ENCODE results near the gene DCAF8. TPM values are rescaled to one million over a fixed set of nuclear protein-coding genes. Genes with fewer than 3 reads are reported as not detected.

Gene DCAF8
- polyA plus RNA-seq, 4 donors = 198 to 238 (median 203) TPM

DNA sequence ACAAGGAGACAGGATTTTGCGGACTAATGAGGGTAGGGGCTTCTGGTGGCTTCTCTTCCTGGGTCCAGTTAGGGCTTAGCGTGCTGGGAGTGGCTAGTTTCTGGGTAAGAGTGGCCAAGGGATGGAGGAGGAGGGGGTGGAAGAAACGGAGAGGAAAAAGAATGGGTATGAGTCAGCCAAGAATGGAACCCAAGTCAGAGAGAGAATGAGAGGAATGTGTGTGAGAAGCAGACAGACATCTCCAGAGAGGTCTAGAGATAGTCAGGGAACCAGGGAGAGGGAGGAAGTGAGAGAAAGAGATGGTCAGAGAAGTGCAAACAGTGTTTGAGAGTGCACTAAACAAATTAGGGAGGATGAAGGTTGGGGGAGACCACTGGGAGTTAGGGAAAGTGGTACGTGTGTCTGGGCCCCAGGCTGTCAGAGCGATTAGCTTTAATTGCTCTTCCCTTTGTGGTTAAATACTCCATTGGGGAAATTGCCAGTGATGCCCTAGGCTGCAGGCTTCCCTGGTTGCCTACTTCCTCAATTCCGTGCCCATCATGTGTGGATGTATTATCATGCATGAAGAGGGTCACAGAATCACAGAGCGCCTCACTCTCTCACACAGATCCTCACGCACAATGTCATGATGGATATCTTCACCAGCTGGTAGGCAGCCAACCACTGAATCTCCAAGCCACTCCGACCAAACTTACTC lies 55.8 kb downstream of the DCAF8 start:
- DNase-seq (ENCODE audit: low read depth in 4 of 4, low spot score in 3 of 4) = no peak

DNA sequence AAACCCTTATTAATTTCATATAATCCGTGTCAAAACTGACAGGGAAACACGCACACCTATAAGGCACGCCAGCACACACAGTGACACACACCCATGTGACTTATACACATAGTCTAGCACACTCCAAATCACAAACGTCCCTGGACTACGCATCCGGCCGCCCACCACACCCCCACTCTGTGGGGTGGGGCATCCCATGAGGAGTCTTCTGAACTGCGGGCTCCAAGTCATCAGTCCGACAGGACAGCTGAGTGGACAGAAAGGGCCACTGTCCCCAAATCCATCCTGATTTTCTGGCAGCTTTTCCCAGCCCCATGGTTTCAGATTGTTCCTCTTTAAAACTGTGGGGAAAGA lies 56.3 kb downstream of the DCAF8 start:
- DNase-seq (ENCODE audit: low read depth in 4 of 4, low spot score in 3 of 4) = peak in 1 of 4 donors; percentile 7

GRCh38 chr1:160205242-160206035 lies 56.9 kb downstream of the DCAF8 start, which contains the start of gene PEA15:
PEA15 (plus strand) TSS chr1:160205384; CDS start chr1:160211545, 6,161 bp downstream.
- peak in 3 of 4 donors; percentile 43 to 55 (median 44) for DNase-seq (ENCODE audit: low read depth in 4 of 4, low spot score in 3 of 4)

DNA sequence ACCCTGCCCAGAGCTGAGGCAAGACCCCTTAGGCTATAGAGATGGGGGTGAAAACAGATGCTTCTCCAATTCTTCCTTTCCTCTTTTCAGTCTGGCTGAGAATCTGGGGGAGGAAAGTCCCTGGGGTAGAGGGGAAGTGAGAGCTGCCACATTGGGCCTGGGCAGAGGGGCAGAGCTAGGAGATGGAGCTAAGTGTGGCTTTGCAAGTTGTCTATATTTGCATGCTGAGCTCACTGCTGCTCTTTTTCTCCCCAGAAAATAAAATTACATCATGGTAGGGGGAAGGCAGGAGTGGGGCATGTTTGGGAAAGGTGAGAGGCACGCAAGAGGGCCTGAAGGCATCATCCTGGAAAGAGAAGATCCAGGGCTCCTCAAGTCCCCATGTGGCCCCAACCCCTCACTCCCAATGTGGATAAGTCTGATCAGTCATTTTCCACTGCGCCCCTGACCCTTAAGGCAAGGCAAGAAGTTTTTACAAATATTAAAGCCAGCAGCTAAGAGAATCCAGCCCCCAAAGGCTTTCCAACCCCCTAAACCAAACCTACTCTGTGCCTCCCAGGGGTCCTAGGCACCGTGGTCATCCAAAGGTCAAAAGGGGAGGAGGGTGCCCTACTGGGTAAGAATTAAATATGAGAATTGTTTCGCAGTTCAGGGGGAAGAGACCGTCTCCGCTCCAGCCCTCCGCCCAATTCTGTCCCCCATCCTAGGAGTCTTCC lies 57.7 kb downstream of the DCAF8 start:
- no peak for DNase-seq (ENCODE audit: low read depth in 4 of 4, low spot score in 3 of 4)

- no peak for DNase-seq (ENCODE audit: low read depth in 4 of 4, low spot score in 3 of 4)
These were observed 61.6 kb downstream of the DCAF8 start for GRCh38 chr1:160200786-160201185.

DNA sequence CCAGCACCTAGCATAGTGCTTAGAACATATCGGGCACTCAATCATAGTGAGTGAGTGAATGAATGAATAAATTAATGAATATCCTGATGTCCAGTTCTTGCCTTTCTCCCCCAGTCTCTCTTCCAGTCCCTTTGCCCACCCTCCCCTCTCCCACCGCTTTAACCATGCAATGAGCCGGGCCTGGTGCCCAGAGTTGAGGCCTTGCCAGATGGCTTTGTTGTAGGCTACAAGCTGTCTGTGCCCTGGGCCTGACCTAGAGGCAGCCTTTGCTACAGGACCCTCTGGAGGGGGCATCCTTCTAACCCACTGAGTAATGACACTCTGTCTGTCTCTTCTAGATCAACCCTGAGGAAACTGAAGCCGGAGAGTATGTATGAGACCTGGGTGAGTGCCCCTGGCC lies 65.1 kb downstream of the DCAF8 start:
- no peak for DNase-seq (ENCODE audit: low read depth in 4 of 4, low spot score in 3 of 4)

GRCh38 chr1:160196143-160196542 lies 66.2 kb downstream of the DCAF8 start:
- no peak for DNase-seq (ENCODE audit: low read depth in 4 of 4, low spot score in 3 of 4)

- DNase-seq (ENCODE audit: low read depth in 4 of 4, low spot score in 3 of 4) = no peak
These were observed 67.7 kb downstream of the DCAF8 start for GRCh38 chr1:160194737-160195059.

DNA sequence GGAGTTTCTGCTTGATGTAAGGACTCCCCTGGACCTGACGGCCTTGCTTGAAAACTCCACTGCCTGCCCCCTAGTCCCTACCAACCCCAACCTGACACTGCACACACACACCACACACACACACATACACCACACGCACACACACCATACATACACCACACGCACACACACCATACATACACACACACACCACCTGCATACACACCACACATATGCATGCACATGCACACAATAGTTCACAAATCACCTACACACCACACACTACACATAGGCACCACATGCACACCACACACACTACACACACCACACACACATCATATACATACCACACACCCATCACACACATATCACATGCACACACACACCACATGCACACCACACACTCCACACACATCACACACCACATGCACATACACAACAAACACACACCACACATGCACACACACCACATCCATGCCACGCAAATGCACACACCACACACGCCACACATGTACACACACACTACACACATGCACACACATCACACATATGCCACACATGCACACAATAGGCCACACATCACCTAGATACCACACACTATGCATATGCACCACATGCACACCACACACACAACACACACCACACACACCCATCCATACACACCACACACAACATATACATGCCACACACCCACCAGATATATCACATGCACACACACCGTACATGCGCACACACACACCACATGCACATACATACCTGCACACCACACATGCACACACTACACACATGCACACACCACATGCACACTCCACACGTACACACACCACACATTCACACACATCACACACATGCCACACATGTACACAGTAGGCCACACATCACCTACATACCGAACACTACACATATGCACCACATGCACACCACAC lies 68.3 kb downstream of the DCAF8 start:
- no peak for DNase-seq (ENCODE audit: low read depth in 4 of 4, low spot score in 3 of 4)

DNA sequence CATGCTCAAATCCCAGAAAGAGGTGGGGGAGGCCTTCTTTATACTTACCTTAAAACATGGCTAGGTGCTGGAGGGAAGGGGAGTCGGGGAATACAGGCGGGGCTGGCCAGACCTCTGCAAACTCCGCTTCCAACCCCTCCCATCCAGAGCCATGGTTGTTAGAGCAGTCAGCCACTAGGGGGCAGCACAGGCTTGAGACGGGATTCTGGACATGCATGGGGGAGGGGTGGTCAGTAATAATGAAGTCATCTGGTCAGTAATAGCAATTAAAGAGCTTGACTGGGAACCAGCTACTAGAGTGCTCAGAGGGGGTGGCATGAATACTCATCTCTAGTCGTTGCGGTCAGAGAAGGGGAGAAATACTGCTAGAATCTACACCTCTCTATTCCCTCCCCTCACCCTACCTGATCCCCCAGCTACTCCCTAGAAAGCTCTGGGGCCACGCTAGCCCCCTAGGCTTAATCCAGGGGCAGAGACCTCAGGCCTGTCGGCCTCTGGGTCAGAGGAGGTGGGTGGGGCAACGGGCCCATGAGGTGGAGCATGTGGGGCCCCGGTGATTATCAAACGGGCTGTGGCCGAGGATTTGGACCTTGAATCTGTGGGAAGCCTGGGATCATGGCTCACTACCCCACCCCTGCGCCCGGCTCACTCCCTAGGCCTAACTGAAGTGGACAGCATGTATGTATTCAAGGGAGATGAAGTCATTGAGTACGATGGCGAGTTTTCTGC lies 69.1 kb downstream of the DCAF8 start:
- peak; percentile 79 to 86 (median 82) for DNase-seq (ENCODE audit: low read depth in 4 of 4, low spot score in 3 of 4)

- DNase-seq (ENCODE audit: low read depth in 4 of 4, low spot score in 3 of 4) = no peak
These were observed 70.1 kb downstream of the DCAF8 start for GRCh38 chr1:160192234-160192633.

- DNase-seq (ENCODE audit: low read depth in 4 of 4, low spot score in 3 of 4) = no peak
These were observed 70.6 kb downstream of the DCAF8 start for GRCh38 chr1:160191756-160192155.

DNA sequence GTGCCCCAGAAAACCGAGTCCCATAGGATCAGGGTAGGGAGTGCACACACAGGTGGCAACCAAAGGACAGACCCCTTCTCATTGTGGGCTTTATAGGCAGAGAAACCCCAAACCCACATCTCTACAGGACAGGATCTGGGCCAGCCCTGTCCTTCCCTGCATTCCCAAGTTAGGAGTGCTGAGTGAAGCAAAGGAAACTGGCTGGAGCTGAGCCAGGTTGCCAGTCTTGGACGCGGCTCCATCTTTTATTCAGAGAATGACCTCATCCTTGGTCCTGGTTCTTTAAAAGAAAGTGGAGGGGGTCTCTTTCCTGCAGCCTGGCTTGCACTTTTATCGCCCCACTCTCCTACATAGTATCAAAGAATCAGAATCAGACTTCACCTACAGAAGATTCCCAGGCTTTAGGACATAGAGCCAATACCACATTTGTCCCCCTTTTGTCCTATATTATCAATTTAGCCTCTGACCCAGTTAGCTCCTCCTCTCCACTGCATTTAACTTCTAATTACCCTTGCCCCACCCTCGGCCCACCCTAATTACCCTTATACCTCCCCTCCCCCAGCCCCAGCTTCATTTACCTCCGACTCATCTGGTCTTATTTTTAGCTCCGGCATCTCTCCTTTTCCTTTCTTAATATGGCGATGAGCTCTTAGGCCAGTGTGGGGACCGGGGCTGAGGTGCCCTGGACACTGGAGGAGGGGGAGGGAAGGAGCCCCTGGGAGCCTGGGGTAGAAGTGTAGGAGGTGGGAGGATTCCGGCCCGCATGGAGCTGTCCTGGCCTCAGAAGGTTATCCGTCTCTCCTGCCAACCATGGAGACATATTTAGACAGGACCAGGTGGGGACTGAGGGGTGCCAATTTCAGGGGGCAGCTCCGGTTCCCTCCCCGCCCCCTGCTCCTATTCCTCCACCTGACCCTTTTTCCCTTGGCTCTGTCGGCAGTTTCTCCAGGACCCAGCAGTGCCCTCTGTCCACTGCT lies 72.4 kb downstream of the DCAF8 start, which contains the start of gene CASQ1:
TSS of gene CASQ1 (plus strand) at position 927 of the 977 bp plus-strand sequence. CDS start 177 bp downstream, outside the sequence.
- no peak for DNase-seq (ENCODE audit: low read depth in 4 of 4, low spot score in 3 of 4)

- DNase-seq (ENCODE audit: low read depth in 4 of 4, low spot score in 3 of 4) = no peak
These were observed 74.0 kb downstream of the DCAF8 start for GRCh38 chr1:160188341-160188740.

- DNase-seq (ENCODE audit: low read depth in 4 of 4, low spot score in 3 of 4) = no peak
These were observed 74.9 kb downstream of the DCAF8 start for GRCh38 chr1:160187407-160187806.

DNA sequence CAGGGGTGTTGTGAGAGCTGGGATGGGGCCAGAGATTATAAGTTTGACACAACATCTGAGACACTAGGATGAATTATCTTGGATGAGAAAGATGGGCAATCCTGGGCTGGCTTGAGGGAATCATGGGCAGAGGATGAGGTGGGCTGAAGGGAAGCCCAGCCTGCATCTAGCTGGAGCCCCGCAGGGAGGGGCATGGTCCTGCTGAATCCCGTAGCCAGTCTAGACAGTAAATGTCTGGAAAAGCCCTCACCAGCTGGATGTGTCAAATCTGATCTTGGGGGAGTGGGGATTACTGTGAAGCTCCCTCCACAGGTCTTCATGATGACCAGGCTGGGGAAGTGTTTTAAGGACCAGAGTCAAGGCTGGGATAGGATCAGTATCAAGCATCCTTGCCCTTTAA lies 75.6 kb downstream of the DCAF8 start:
- no peak for DNase-seq (ENCODE audit: low read depth in 4 of 4, low spot score in 3 of 4)

DNA sequence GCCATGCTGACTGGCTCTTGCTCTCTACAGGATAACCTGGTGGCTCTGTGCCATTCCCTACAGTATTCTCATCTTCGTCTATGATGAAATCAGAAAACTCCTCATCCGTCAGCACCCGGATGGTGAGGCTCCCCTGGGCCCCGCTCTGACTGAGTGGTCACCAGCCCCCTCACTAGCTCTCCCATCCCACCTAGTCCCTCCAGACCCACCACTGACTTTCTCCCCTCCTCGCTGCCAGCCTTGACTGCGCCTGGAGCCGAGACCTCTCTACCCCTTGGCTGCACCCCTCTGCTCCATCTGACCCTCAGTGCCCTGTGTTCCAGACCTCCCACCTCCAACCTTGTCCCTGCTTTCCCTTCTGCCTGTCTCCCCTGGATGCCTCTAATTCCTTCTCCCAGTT lies 76.1 kb downstream of the DCAF8 start:
- DNase-seq (ENCODE audit: low read depth in 4 of 4, low spot score in 3 of 4) = no peak

- DNase-seq (ENCODE audit: low read depth in 4 of 4, low spot score in 3 of 4) = no peak
These were observed 83.0 kb downstream of the DCAF8 start for GRCh38 chr1:160179336-160179735.

DNA sequence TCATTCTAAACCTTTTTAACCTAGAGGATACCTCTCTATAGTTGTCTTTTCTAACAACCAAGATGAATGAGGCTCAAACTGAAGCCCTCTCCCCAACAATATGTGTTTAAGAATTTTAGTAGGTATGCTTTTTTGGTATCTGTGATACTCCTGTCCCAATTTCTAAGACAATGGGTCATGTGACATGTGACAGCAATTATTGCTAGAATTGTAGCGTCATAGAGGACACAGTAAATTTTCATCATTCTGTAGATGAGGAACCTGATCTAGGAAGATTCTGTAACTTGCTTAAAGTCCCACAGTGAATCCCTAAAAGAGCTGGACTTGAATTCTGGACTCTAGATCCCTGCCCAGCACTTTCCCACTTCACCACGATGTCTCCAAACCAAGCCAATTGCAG lies 83.6 kb downstream of the DCAF8 start:
- no peak for DNase-seq (ENCODE audit: low read depth in 4 of 4, low spot score in 3 of 4)
